Vagina (tissue), 2 donors: ENCODE data around the gene NEU4. TPM values are rescaled to one million over a fixed set of nuclear protein-coding genes. Genes with fewer than 3 reads are reported as not detected.

Experiments used
- DNase-seq, 2 donors: peaks; one replicate each; pipeline ENCODE4 v3.0.0-alpha.2; 2017; ENCODE audit errors: extremely low spot score in 2 of 2
- H3K27ac ChIP-seq: fragments of 200-600 bp; sonication (generic); one replicate; pipeline ENCODE4 v1.5.1; 2019
- H3K27me3 ChIP-seq: fragments of 200-600 bp; sonication (generic); one replicate; pipeline ENCODE4 v1.5.1; 2019
- H3K36me3 ChIP-seq, 2 donors: fragments of 200-600 bp; sonication (generic); one replicate each; pipeline ENCODE4 v1.5.1; 2017 to 2019
- H3K4me1 ChIP-seq: fragments of 200-600 bp; sonication (generic); one replicate; pipeline ENCODE4 v1.5.1; 2019
- H3K4me3 ChIP-seq, 2 donors: fragments of 200-600 bp; sonication (generic); 1 replicate in 1 of 2; 2 replicates in 1 of 2; pipeline ENCODE4 v1.5.1; 2016 to 2019
- H3K9me3 ChIP-seq: fragments of 200-600 bp; sonication (generic); one replicate; pipeline ENCODE4 v1.5.1; 2019
- POLR2A ChIP-seq, 2 donors: fragments of 450-650 bp; IDR thresholded peaks; one replicate each; pipeline ENCODE4 v1.6.1; 2017; ENCODE audit warnings: antibody characterized with exemption in 2 of 2, mild to moderate bottlenecking in 2 of 2, moderate library complexity in 2 of 2
- POLR2AphosphoS5 ChIP-seq, 2 donors: sonication (generic); formaldehyde crosslinking; IDR thresholded peaks; one replicate each; pipeline ENCODE4 v1.9.0; 2017; ENCODE audit warnings: antibody characterized with exemption in 2 of 2, mild to moderate bottlenecking in 2 of 2, low read depth in 1 of 2; ENCODE audit not compliant: insufficient read depth in 1 of 2
- intact Hi-C: fragments of 100-400 bp; cut with DNase I; formaldehyde crosslinking; loops from one replicate; pipeline ENCODE4 v1.15.1; 2023
- total RNA-seq: library from RNA; depleted of rRNA; stranded (reverse); fragments of >200 nt; gene quantifications from one replicate; pipeline ENCODE4 v1.2.3, GENCODE V29; 2016
- TF ChIP-seq, protein P1 (sequence below), 3 experiments: fragments of 450-650 bp in 2 of 3; fragments of 200-600 bp in 1 of 3; sonication (generic) in 1 of 3; IDR thresholded peaks; one replicate each; pipeline ENCODE4 v1.5.1; 2017 to 2019; ENCODE audit warnings: antibody characterized with exemption in 3 of 3, mild to moderate bottlenecking in 2 of 3, moderate library complexity in 2 of 3

Gene NEU4
- total RNA-seq, 1 donor from 2014 or later = not detected

DNA sequence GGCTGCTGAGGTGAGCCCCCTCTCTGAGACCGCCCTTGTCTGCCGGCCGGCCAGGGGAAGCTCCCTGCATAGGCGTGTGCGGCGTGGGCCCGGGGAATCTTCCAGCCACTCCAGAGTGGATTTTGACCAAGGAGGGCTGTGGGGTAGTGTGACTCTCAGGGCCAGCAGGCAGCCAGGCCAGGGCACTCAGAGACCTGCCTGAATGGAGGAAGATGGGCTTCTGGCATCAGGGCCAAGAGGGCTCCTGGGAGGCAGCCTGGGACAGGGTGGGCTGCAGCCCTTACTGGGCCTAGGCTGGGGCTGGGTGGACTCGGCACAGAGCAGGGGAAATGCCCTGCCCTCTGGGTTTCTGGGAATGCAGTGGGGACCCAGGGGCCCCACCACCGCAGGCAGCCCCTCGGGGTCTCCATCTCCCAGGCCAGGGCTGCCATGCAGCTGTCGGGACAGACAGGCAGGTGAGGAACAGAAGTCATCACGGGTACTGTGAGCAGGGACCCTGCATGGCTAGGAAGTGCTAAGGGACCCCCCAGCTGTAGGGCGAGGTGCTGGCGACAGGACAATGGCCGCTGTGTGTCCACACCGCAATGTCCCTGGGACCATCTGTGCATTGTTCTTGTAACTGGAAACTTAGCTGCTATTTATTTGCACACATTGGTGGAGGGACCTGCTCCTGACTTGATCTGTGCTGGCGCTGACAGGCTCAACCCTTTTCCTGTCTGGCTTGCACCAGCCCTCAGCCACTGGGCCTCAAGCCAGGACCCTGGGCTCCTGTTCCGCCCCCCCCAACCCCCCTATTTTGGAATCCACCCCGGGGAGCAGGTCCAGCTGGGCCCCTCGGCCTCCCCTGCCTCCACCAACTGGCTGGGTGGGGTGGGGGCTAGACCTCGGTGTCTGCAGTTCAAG is 45.6 kb downstream of the NEU4 start:
- peaks cover 8% of the 10 kb centered on the region for H3K4me1 ChIP-seq
- intact Hi-C loops = no loop called here
- no peak for DNase-seq
- H3K27ac ChIP-seq = no peak overlapping the region
- H3K9me3 ChIP-seq = no peaks in the 10 kb centered on the region
- no peaks in the 10 kb centered on the region for H3K36me3 ChIP-seq
- H3K4me3 ChIP-seq = no peak overlapping the region
- no peak for TF ChIP-seq POLR2AphosphoS5 (IDR thresholded peaks at IDR 0.05; ENCODE audit: insufficient read depth in 1 of 2, low read depth in 1 of 2)
- no peak for TF ChIP-seq POLR2A (IDR thresholded peaks at IDR 0.05)
- TF ChIP-seq, protein P1, sequence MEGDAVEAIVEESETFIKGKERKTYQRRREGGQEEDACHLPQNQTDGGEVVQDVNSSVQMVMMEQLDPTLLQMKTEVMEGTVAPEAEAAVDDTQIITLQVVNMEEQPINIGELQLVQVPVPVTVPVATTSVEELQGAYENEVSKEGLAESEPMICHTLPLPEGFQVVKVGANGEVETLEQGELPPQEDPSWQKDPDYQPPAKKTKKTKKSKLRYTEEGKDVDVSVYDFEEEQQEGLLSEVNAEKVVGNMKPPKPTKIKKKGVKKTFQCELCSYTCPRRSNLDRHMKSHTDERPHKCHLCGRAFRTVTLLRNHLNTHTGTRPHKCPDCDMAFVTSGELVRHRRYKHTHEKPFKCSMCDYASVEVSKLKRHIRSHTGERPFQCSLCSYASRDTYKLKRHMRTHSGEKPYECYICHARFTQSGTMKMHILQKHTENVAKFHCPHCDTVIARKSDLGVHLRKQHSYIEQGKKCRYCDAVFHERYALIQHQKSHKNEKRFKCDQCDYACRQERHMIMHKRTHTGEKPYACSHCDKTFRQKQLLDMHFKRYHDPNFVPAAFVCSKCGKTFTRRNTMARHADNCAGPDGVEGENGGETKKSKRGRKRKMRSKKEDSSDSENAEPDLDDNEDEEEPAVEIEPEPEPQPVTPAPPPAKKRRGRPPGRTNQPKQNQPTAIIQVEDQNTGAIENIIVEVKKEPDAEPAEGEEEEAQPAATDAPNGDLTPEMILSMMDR (IDR thresholded peaks at IDR 0.05) = no peak
- no peaks in the 10 kb centered on the region for H3K27me3 ChIP-seq

DNA sequence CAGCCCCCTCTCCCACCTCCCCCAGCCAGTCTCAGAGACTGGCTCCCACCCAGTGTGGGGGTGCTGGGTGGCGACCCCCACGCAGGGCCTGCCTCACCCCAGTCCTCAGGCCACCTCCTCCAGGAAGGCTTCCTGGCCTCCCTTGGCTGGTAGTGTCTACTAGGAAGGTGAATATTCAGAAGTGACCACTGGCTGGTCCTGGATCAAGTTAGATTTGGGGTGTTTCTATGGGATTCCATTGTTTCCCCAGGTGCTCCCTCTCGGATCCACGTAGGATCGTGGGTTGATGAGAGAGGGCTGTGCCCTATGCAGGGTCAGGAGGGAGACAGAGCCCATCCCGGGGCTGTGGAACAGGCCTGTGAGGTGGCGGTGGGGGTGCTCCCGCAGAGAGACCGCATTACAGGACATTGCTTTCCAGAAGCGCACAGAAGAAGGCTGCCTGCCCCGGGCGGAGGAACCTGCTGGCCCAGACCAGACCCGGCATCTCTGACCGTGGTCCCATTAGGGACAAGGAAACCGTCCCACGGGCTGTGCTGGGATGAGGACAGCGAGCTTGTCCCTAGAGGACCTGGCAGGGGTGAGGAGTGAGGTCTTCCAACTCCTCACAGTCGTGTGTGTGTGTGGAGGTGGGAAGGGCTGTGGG is 46.4 kb downstream of the NEU4 start:
- peaks cover 15% of the 10 kb centered on the region for H3K4me1 ChIP-seq
- no peaks in the 10 kb centered on the region for H3K9me3 ChIP-seq
- TF ChIP-seq, protein P1 (IDR thresholded peaks at IDR 0.05) = no peak
- no peak for TF ChIP-seq POLR2AphosphoS5 (IDR thresholded peaks at IDR 0.05; ENCODE audit: insufficient read depth in 1 of 2, low read depth in 1 of 2)
- no peak for TF ChIP-seq POLR2A (IDR thresholded peaks at IDR 0.05)
- no peak overlapping the region for H3K4me3 ChIP-seq
- intact Hi-C loops = no loop called here
- H3K36me3 ChIP-seq = no peaks in the 10 kb centered on the region
- no peak for DNase-seq
- no peaks in the 10 kb centered on the region for H3K27me3 ChIP-seq
- no peak overlapping the region for H3K27ac ChIP-seq

DNA sequence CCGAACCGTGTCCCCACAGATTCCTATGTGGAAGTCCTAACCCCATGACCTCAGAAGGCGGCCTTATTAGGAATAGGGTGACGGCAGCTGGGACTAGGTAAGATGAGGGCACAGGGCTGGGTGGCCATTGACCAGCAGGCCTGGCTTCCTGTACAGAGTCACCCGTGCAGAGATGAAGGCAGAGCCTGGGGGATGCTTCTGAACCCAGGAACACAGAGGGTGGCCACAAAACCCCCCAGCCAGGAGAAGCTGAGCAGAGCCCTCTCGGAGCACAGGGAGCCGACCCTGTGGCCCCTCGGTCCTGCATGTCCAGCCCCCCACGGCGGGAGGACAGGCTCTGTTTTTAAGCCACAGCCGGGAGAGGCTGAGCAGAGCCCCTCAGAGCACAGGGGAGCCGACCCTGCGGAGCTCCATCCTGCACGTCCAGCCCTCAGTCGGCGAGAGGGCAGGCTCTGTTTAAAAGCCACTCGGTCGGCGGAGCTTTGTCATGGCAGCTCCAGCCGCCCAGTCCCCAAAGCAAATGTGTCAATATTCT is 47.0 kb downstream of the NEU4 start:
- Histone ChIP-seq H3K36me3 (no peaks in the 10 kb centered on the region), H3K4me1 (peaks cover 21% of the 10 kb centered on the region), H3K4me3 (no peak overlapping the region), H3K27ac (no peak overlapping the region), H3K27me3 (no peaks in the 10 kb centered on the region), H3K9me3 (no peaks in the 10 kb centered on the region)
- TF ChIP-seq, protein P1 (IDR thresholded peaks at IDR 0.05) = no peak
- TF ChIP-seq POLR2AphosphoS5 (IDR thresholded peaks at IDR 0.05; ENCODE audit: insufficient read depth in 1 of 2, low read depth in 1 of 2) = no peak
- TF ChIP-seq POLR2A (IDR thresholded peaks at IDR 0.05) = no peak
- intact Hi-C loops = no loop called here
- DNase-seq = no peak

DNA sequence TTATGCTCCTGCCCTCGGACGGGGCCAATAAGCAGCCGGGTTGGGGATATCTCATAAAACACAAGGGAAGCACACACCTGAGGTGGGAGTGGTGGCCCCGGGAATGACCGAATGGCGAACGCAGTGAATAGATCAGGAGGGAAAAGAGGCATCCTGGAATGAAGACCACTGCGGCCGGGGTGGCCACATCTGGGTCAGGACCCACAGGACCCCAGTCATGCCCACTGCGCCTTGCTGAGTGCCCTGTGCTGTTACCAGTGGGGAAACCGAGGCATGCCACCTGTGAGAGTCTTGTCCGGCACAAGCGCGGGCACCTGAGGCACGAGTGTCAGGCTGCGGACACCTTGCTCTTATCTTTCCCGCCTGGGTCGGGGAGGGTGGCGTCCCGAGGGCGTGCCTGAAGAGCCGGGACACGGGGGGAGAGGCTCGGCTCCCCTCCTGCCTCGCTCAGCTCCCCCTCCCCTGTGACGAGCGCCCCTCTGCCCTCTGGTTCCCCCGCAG is 48.1 kb downstream of the NEU4 start:
- H3K36me3 ChIP-seq = no peaks in the 10 kb centered on the region
- no peaks in the 10 kb centered on the region for H3K27me3 ChIP-seq
- intact Hi-C loops = no loop called here
- H3K9me3 ChIP-seq = no peaks in the 10 kb centered on the region
- no peak overlapping the region for H3K4me3 ChIP-seq
- peaks cover 21% of the 10 kb centered on the region for H3K4me1 ChIP-seq
- TF ChIP-seq POLR2A (IDR thresholded peaks at IDR 0.05) (no peak), POLR2AphosphoS5 (IDR thresholded peaks at IDR 0.05; ENCODE audit: insufficient read depth in 1 of 2, low read depth in 1 of 2) (no peak)
- TF ChIP-seq, protein P1 (IDR thresholded peaks at IDR 0.05) = no peak
- H3K27ac ChIP-seq = no peak overlapping the region
- DNase-seq = no peak
